Measurements from ENCODE around the gene TAPT1.

Gene TAPT1

GRCh38 chr4:16243285-16243684 is 17.0 kb upstream of the TAPT1 start:
- DNase-seq = no peak

GRCh38 chr4:16240300-16240699 is 14.0 kb upstream of the TAPT1 start:
- DNase-seq = no peak

GRCh38 chr4:16239086-16239485 is 12.8 kb upstream of the TAPT1 start:
- DNase-seq = no peak

- DNase-seq = no peak
Observed at GRCh38 chr4:16238327-16238726, 12.1 kb upstream of the TAPT1 start.

GRCh38 chr4:16237715-16238114 is 11.4 kb upstream of the TAPT1 start:
- no peak for DNase-seq

GRCh38 chr4:16236402-16237023 is 10.2 kb upstream of the TAPT1 start:
- no peak for DNase-seq

- no peak for DNase-seq
Observed at GRCh38 chr4:16235209-16235608, 8.9 kb upstream of the TAPT1 start.

GRCh38 chr4:16233569-16234177 is 7.4 kb upstream of the TAPT1 start:
- DNase-seq = no peak

- DNase-seq = no peak
Observed at GRCh38 chr4:16231570-16232245, 5.4 kb upstream of the TAPT1 start.

GRCh38 chr4:16230308-16230707 is 4.0 kb upstream of the TAPT1 start:
- DNase-seq = no peak

GRCh38 chr4:16229604-16230003 is 3.3 kb upstream of the TAPT1 start:
- no peak for DNase-seq

- no peak for DNase-seq
Observed at GRCh38 chr4:16227462-16227868, 1.2 kb upstream of the TAPT1 start.

- DNase-seq = peak in 1 of 2 experiments; percentile 30
Observed at GRCh38 chr4:16226816-16227461, 668 bp upstream of the TAPT1 start.

GRCh38 chr4:16225167-16225862 is 956 bp downstream of the TAPT1 start:
- DNase-seq = no peak

- DNase-seq = no peak
Observed at GRCh38 chr4:16224264-16225166, 1.8 kb downstream of the TAPT1 start.

GRCh38 chr4:16222957-16223527 is 3.2 kb downstream of the TAPT1 start:
- DNase-seq = no peak

- no peak for DNase-seq
Observed at GRCh38 chr4:16218950-16219349, 7.3 kb downstream of the TAPT1 start.

GRCh38 chr4:16217300-16218051 is 8.8 kb downstream of the TAPT1 start:
- DNase-seq = no peak

- no peak for DNase-seq
Observed at GRCh38 chr4:16213121-16213520, 13.2 kb downstream of the TAPT1 start.

- no peak for DNase-seq
Observed at GRCh38 chr4:16212138-16212782, 14.0 kb downstream of the TAPT1 start.

GRCh38 chr4:16207409-16207808 is 18.9 kb downstream of the TAPT1 start:
- no peak for DNase-seq
